HEK293 (cell line): Measurements from ENCODE around the gene DCHS1.

Experiments
- CTCF ChIA-PET: fragments of 350-600 bp; formaldehyde crosslinking; extraction: SDS; loops from one replicate; lab custom pipeline; 2021; ENCODE audit warnings: antibody characterized with exemption; lab: Yijun Ruan, JAX
- POLR2A ChIA-PET: fragments of 300-600 bp; formaldehyde crosslinking; extraction: SDS; loops from one replicate; lab custom pipeline; 2020; ENCODE audit warnings: antibody characterized with exemption, inconsistent platforms; lab: Yijun Ruan, JAX
- H3K27ac ChIP-seq: fragments of 200-500 bp; sonication (Bioruptor generic); 2 replicates; pipeline ENCODE4 v1.5.1; 2014; ENCODE audit warnings: low read depth, low read length, control low read depth, inconsistent platforms; ENCODE audit errors: extremely low read depth
- H3K36me3 ChIP-seq, 2 experiments: fragments of 200-500 bp in 1 of 2; sonication (Bioruptor generic) in 1 of 2; 1 replicate in 1 of 2; 2 replicates in 1 of 2; pipeline ENCODE4 v1.5.1; 2014 to 2017; ENCODE audit warnings: inconsistent platforms in 2 of 2, low read length in 2 of 2; ENCODE audit not compliant: control insufficient read depth in 2 of 2, insufficient read depth in 1 of 2
- H3K4me1 ChIP-seq: fragments of 200-500 bp; sonication (Bioruptor generic); 2 replicates; pipeline ENCODE4 v1.5.1; 2014; ENCODE audit warnings: mild to moderate bottlenecking, low read length, inconsistent platforms; ENCODE audit not compliant: control insufficient read depth, insufficient read depth
- H3K4me3 ChIP-seq: 2 replicates; pipeline ENCODE4 v1.5.1; 2011; ENCODE audit warnings: low read depth, mild to moderate bottlenecking, control low read depth, low read length, moderate library complexity
- H3K9me3 ChIP-seq: fragments of 200-500 bp; sonication (Bioruptor generic); 2 replicates; pipeline ENCODE4 v1.5.1; 2014; ENCODE audit warnings: low read depth, low read length, inconsistent platforms; ENCODE audit not compliant: control insufficient read depth, insufficient read depth
- SCRT1 ChIP-seq: fragments of 450-650 bp; formaldehyde crosslinking; IDR thresholded peaks from 2 replicates; pipeline ENCODE4 v1.5.1; 2016; ENCODE audit warnings: missing biosample characterization, missing genetic modification characterization, borderline replicate concordance
- SCRT2 ChIP-seq: fragments of 450-650 bp; formaldehyde crosslinking; IDR thresholded peaks from 2 replicates; pipeline ENCODE4 v1.5.1; 2016; ENCODE audit warnings: missing biosample characterization, missing genetic modification characterization
- TCF7L2 ChIP-seq: IDR thresholded peaks from 2 replicates; pipeline ENCODE4 v1.6.1; 2011; ENCODE audit warnings: low read depth, mild to moderate bottlenecking, inconsistent platforms, low read length, moderate library complexity, borderline replicate concordance
- ZBTB8A ChIP-seq: fragments of 450-650 bp; formaldehyde crosslinking; IDR thresholded peaks from 2 replicates; pipeline ENCODE4 v1.5.1; 2016; ENCODE audit warnings: missing biosample characterization, missing genetic modification characterization
- ZFP37 ChIP-seq: fragments of 450-650 bp; formaldehyde crosslinking; IDR thresholded peaks from 2 replicates; pipeline ENCODE4 v1.5.1; 2016; ENCODE audit warnings: missing biosample characterization, missing genetic modification characterization
- ZNF266 ChIP-seq: fragments of 450-650 bp; formaldehyde crosslinking; IDR thresholded peaks from 2 replicates; pipeline ENCODE4 v1.5.1; 2016; ENCODE audit warnings: missing biosample characterization, missing genetic modification characterization, low read depth
- ZNF302 ChIP-seq: fragments of 450-650 bp; formaldehyde crosslinking; IDR thresholded peaks from 2 replicates; pipeline ENCODE4 v1.5.1; 2016; ENCODE audit warnings: missing biosample characterization, missing genetic modification characterization, low read depth
- ZNF324 ChIP-seq: fragments of 450-650 bp; formaldehyde crosslinking; IDR thresholded peaks from 2 replicates; pipeline ENCODE4 v1.5.1; 2016; ENCODE audit warnings: missing biosample characterization, missing genetic modification characterization
- ZNF596 ChIP-seq: fragments of 450-650 bp; IDR thresholded peaks from 2 replicates; pipeline ENCODE4 v1.5.0; 2018; ENCODE audit warnings: missing biosample characterization, mild to moderate bottlenecking, missing genetic modification characterization, moderate library complexity
- ZNF600 ChIP-seq: fragments of 450-650 bp; formaldehyde crosslinking; IDR thresholded peaks from 2 replicates; pipeline ENCODE4 v1.5.1; 2016; ENCODE audit warnings: missing biosample characterization, missing genetic modification characterization
- ZNF670 ChIP-seq: fragments of 450-650 bp; formaldehyde crosslinking; IDR thresholded peaks from 2 replicates; pipeline ENCODE4 v1.5.1; 2016; ENCODE audit warnings: missing biosample characterization, missing genetic modification characterization, low read depth
- TF ChIP-seq, protein P1 (sequence below): fragments of 450-650 bp; formaldehyde crosslinking; optimal IDR thresholded peaks from 2 replicates; pipeline ENCODE3; 2016; ENCODE audit warnings: missing biosample characterization, mild to moderate bottlenecking, missing genetic modification characterization
- TF ChIP-seq, protein P2 (sequence below): fragments of 450-650 bp; formaldehyde crosslinking; IDR thresholded peaks from 2 replicates; pipeline ENCODE4 v1.5.1; 2017; ENCODE audit warnings: missing biosample characterization, missing genetic modification characterization
- TF ChIP-seq, protein P3 (sequence below): fragments of 450-650 bp; formaldehyde crosslinking; IDR thresholded peaks from 2 replicates; pipeline ENCODE4 v1.5.1; 2017; ENCODE audit warnings: missing biosample characterization, missing genetic modification characterization
- TF ChIP-seq, protein P4 (sequence below): fragments of 450-650 bp; formaldehyde crosslinking; IDR thresholded peaks from 2 replicates; pipeline ENCODE4 v1.5.1; 2016; ENCODE audit warnings: missing biosample characterization, missing genetic modification characterization, low read depth

The DCHS1 gene

DNA sequence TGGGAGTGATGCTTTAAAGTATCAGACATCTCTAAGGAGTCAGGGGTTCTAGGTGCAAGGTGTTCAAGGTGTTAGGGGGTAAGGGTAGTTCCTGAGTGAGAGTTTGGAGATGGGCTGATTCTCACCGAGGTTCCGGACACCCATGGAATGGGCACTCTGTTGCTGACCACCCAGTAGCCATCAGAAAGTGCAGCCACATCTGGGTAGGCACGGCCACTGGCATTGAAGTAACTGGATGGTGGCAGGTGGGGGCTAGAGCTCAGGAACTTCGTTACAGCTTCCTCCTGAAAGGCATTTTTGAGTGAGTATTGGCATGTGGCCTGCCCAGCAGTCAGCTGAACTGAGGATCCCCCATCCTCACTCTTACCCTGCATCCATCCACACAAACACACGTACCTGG lies 40.6 kb downstream of the DCHS1 start (continued):
- TF ChIP-seq, protein P1, sequence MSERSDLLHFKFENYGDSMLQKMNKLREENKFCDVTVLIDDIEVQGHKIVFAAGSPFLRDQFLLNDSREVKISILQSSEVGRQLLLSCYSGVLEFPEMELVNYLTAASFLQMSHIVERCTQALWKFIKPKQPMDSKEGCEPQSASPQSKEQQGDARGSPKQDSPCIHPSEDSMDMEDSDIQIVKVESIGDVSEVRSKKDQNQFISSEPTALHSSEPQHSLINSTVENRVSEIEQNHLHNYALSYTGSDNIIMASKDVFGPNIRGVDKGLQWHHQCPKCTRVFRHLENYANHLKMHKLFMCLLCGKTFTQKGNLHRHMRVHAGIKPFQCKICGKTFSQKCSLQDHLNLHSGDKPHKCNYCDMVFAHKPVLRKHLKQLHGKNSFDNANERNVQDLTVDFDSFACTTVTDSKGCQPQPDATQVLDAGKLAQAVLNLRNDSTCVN (tag by site-specific recombination) = no peak
- TF ChIP-seq, protein P2, sequence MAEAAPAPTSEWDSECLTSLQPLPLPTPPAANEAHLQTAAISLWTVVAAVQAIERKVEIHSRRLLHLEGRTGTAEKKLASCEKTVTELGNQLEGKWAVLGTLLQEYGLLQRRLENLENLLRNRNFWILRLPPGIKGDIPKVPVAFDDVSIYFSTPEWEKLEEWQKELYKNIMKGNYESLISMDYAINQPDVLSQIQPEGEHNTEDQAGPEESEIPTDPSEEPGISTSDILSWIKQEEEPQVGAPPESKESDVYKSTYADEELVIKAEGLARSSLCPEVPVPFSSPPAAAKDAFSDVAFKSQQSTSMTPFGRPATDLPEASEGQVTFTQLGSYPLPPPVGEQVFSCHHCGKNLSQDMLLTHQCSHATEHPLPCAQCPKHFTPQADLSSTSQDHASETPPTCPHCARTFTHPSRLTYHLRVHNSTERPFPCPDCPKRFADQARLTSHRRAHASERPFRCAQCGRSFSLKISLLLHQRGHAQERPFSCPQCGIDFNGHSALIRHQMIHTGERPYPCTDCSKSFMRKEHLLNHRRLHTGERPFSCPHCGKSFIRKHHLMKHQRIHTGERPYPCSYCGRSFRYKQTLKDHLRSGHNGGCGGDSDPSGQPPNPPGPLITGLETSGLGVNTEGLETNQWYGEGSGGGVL (tag by site-specific recombination) = no peak
- no peak for TF ChIP-seq ZNF670 (tag by site-specific recombination)
- TF ChIP-seq ZNF324 = no peak

DNA sequence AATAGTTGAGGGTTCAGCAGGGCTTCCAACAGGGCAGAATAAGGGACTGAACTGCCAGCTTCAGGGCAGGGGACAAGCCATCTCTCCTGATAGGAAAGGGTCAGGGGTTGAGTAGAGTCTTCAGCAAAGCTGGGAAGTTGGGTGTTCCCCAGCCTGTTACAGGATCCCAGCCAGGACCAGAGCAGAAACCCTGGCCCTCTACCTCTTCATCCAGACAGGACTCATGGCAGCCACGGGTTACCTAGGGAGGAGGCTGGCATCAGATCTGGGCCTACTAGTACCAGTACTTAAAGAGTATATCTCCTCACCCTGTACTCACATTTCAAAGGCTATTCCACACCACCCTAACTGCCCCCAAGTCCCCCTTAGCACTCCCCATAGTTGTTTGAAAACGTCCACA lies 41.2 kb downstream of the DCHS1 start:
- peaks cover 0 to 58% of the 10 kb centered on the region in 2 experiments; a peak in 1 of 3 replicates for H3K36me3 ChIP-seq
- CTCF ChIA-PET = no interaction called here
- no peak overlapping the region for H3K4me3 ChIP-seq
- H3K4me1 ChIP-seq = 0 out of 2 replicates have a peak, but pooled peaks cover 4% of the 10 kb centered on the region
- POLR2A ChIA-PET = interaction anchor here (3.2 to 3.7 kb wide), 2 partner anchors 11 to 66 kb away, joined by 8 to 20 read pairs; partner anchors contain the start of genes ILK and RRP8
- no peaks in the 10 kb centered on the region for H3K9me3 ChIP-seq
- H3K27ac ChIP-seq = no peak overlapping the region
- TF ChIP-seq TCF7L2 = no peak
- TF ChIP-seq ZNF266 (tag by site-specific recombination) = no peak
- TF ChIP-seq ZNF600 (tag by site-specific recombination) = no peak
- TF ChIP-seq, protein P3, sequence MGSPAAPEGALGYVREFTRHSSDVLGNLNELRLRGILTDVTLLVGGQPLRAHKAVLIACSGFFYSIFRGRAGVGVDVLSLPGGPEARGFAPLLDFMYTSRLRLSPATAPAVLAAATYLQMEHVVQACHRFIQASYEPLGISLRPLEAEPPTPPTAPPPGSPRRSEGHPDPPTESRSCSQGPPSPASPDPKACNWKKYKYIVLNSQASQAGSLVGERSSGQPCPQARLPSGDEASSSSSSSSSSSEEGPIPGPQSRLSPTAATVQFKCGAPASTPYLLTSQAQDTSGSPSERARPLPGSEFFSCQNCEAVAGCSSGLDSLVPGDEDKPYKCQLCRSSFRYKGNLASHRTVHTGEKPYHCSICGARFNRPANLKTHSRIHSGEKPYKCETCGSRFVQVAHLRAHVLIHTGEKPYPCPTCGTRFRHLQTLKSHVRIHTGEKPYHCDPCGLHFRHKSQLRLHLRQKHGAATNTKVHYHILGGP (tag by site-specific recombination) = no peak
- no peak for TF ChIP-seq ZBTB8A (tag by site-specific recombination)

DNA sequence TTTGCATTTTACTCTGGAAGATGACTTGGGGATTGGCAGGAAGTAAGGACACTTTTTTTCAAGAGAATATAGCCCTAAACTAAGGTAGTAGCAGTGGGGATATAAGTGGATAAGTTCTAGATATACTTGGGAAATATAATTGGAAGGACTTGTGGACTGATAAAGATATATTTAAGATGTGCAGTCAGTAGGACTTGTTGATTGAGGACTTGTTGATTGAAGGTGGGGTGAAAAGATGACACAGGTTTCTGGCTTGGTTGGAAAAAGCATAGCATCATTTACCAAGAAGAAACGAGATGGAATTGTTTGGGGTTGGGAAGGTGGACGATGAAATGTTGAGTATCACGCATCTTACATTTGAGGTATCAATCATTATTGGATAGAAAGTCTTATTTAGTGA lies 42.1 kb downstream of the DCHS1 start:
- CTCF ChIA-PET = interaction anchor here (0.5 to 1.8 kb wide), 4 partner anchors 24 to 234 kb away, joined by 3 to 5 read pairs (median 4); no protein-coding TSS in a partner anchor

More for the DNA sequence above, 42.1 kb downstream of the DCHS1 start:
- Histone ChIP-seq H3K27ac (no peak overlapping the region), H3K4me1 (0 out of 2 replicates have a peak, but pooled peaks cover 2% of the 10 kb centered on the region), H3K36me3 (peaks cover 0 to 68% of the 10 kb centered on the region in 2 experiments; a peak in 1 of 3 replicates), H3K9me3 (no peaks in the 10 kb centered on the region), H3K4me3 (no peak overlapping the region)
- POLR2A ChIA-PET = interaction anchor here (1.2 to 3.7 kb wide), 3 partner anchors 10 to 70 kb away, joined by 8 to 20 read pairs (median 8); partner anchors contain the start of genes ILK, MRPL17 and RRP8
- TF ChIP-seq ZNF302 (tag by site-specific recombination) (no peak), ZNF596 (tag by site-specific recombination) (no peak), SCRT1 (peak; percentile 84), ZFP37 (tag by site-specific recombination) (no peak), SCRT2 (peak; percentile 92), ZBTB8A (tag by site-specific recombination) (no peak)
- TF ChIP-seq, protein P4, sequence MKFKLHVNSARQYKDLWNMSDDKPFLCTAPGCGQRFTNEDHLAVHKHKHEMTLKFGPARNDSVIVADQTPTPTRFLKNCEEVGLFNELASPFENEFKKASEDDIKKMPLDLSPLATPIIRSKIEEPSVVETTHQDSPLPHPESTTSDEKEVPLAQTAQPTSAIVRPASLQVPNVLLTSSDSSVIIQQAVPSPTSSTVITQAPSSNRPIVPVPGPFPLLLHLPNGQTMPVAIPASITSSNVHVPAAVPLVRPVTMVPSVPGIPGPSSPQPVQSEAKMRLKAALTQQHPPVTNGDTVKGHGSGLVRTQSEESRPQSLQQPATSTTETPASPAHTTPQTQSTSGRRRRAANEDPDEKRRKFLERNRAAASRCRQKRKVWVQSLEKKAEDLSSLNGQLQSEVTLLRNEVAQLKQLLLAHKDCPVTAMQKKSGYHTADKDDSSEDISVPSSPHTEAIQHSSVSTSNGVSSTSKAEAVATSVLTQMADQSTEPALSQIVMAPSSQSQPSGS = no peak
